Neural progenitor cell (in vitro differentiated cells): ENCODE results near the gene KRTAP6-1. TPM values are rescaled to one million over a fixed set of nuclear protein-coding genes. Genes with fewer than 3 reads are reported as not detected.

Experiments used
- DNase-seq: peaks from one replicate; pipeline ENCODE4 v3.0.0-alpha.2; 2016; ENCODE audit warnings: low spot score
- H2AFZ ChIP-seq: fragments of 200-600 bp; sonication (generic); replicated peaks from 2 replicates; pipeline ENCODE4 v1.6.1; 2016; ENCODE audit warnings: antibody characterized with exemption
- H3F3A ChIP-seq: fragments of 200-600 bp; sonication (generic); 2 replicates; pipeline ENCODE4 v1.6.1; 2016; ENCODE audit warnings: antibody characterized with exemption, low read depth
- H3K27ac ChIP-seq: fragments of 200-600 bp; sonication (generic); 2 replicates; pipeline ENCODE4 v1.5.1; 2016; ENCODE audit warnings: mild to moderate bottlenecking
- H3K27me3 ChIP-seq: fragments of 200-600 bp; sonication (generic); 2 replicates; pipeline ENCODE4 v1.6.1; 2016; ENCODE audit warnings: mild to moderate bottlenecking, moderate library complexity
- H3K36me3 ChIP-seq: fragments of 200-600 bp; sonication (generic); 2 replicates; pipeline ENCODE4 v1.5.1; 2016
- H3K4me1 ChIP-seq: fragments of 200-600 bp; sonication (generic); 2 replicates; pipeline ENCODE4 v1.6.1; 2016; ENCODE audit warnings: mixed run types
- H3K4me2 ChIP-seq: fragments of 200-600 bp; sonication (generic); 2 replicates; pipeline ENCODE4 v1.6.1; 2016
- H3K4me3 ChIP-seq: fragments of 200-600 bp; sonication (generic); 2 replicates; pipeline ENCODE4 v1.5.1; 2016
- H3K79me2 ChIP-seq: fragments of 200-600 bp; sonication (generic); 2 replicates; pipeline ENCODE4 v1.6.1; 2016; ENCODE audit warnings: low read depth
- H3K9ac ChIP-seq: fragments of 200-600 bp; sonication (generic); 2 replicates; pipeline ENCODE4 v1.6.1; 2016
- H3K9me3 ChIP-seq: fragments of 200-600 bp; sonication (generic); 2 replicates; pipeline ENCODE4 v1.5.1; 2016; ENCODE audit warnings: low read depth
- H4K20me1 ChIP-seq: fragments of 200-600 bp; sonication (generic); 2 replicates; pipeline ENCODE4 v1.6.1; 2016; ENCODE audit warnings: low read depth
- H3K27ac Mint-ChIP-seq: 3 replicates; pipeline ENCODE4 v1.8.0; 2021; ENCODE audit warnings: mixed read lengths
- H3K27me3 Mint-ChIP-seq: 2 replicates; pipeline ENCODE4 v1.8.0; 2022; ENCODE audit warnings: low read depth, mild to moderate bottlenecking, inconsistent platforms, moderate library complexity, mixed read lengths; ENCODE audit not compliant: insufficient read depth
- H3K36me3 Mint-ChIP-seq: 3 replicates; pipeline ENCODE4 v1.8.0; 2021; ENCODE audit warnings: mixed read lengths
- H3K4me1 Mint-ChIP-seq: 3 replicates; pipeline ENCODE4 v1.8.0; 2021; ENCODE audit warnings: mixed read lengths
- H3K4me3 Mint-ChIP-seq: 3 replicates; pipeline ENCODE4 v1.8.0; 2021; ENCODE audit warnings: mild to moderate bottlenecking, moderate library complexity, mixed read lengths
- H3K9me3 Mint-ChIP-seq: 3 replicates; pipeline ENCODE4 v1.8.0; 2020; ENCODE audit warnings: mixed read lengths
- CTCF ChIP-seq: fragments of 200-600 bp; sonication (generic); IDR thresholded peaks from 2 replicates; pipeline ENCODE4 v1.5.1; 2017; ENCODE audit warnings: antibody characterized with exemption, mild to moderate bottlenecking
- EZH2 ChIP-seq: fragments of 200-600 bp; sonication (generic); IDR thresholded peaks from 2 replicates; pipeline ENCODE4 v1.6.1; 2017; ENCODE audit warnings: antibody characterized with exemption, mild to moderate bottlenecking, moderate library complexity
- EZH2phosphoT487 ChIP-seq: fragments of 200-600 bp; sonication (generic); IDR thresholded peaks from 2 replicates; pipeline ENCODE4 v1.6.1; 2017; ENCODE audit warnings: antibody characterized with exemption
- total RNA-seq: library from RNA; depleted of rRNA; stranded (reverse); fragments of >200 nt; gene quantifications from 2 replicates; pipeline ENCODE4 v1.2.3, GENCODE V29; 2015; ENCODE audit warnings: low replicate concordance

Gene KRTAP6-1
- total RNA-seq, 1 donor from 2014 or later = not detected

GRCh38 chr21:30620080-30620479 is 6.3 kb upstream of the KRTAP6-1 start:
- Histone ChIP-seq H3K9ac (no peak overlapping the region), H3K4me2 (no peak overlapping the region), H3K36me3 (no peaks in the 10 kb centered on the region), H3K79me2 (no peaks in the 10 kb centered on the region), H2AFZ (no peak overlapping the region), H3K27me3 (no peaks in the 10 kb centered on the region), H3K4me3 (no peak overlapping the region), H3K27ac (no peak overlapping the region), H3K9me3 (peaks cover 15% of the 10 kb centered on the region), H3F3A (no peaks in the 10 kb centered on the region), H4K20me1 (no peaks in the 10 kb centered on the region), H3K4me1 (no peaks in the 10 kb centered on the region)
- Mint-ChIP-seq H3K4me3 (no peak overlapping the region), H3K27me3 (peaks cover 2% of the 10 kb centered on the region), H3K27ac (no peak overlapping the region), H3K36me3 (no peaks in the 10 kb centered on the region), H3K4me1 (no peaks in the 10 kb centered on the region), H3K9me3 (peaks cover 3% of the 10 kb centered on the region)
- DNase-seq = no peak
- TF ChIP-seq CTCF (no peak), EZH2phosphoT487 (no peak), EZH2 (no peak)

GRCh38 chr21:30616125-30616524 is 2.4 kb upstream of the KRTAP6-1 start, which contains the start of gene KRTAP20-1:
Gene KRTAP20-1, plus strand, starts transcription at chr21:30616425. Its CDS starts 30 bp downstream, at chr21:30616455.
- DNase-seq = no peak
- H3K4me3 Mint-ChIP-seq = no peak within 1 kb of the TSS
- Histone ChIP-seq H3K27ac (no peak within 1 kb of the TSS), H3K79me2 (no peaks in the 10 kb centered on the region), H2AFZ (no peak within 1 kb of the TSS), H3K4me3 (no peak within 1 kb of the TSS), H3F3A (no peaks in the 10 kb centered on the region), H3K27me3 (no peaks in the 10 kb centered on the region), H3K36me3 (no peaks in the 10 kb centered on the region), H3K4me2 (no peak within 1 kb of the TSS), H3K9ac (no peak within 1 kb of the TSS), H3K9me3 (peaks cover 32% of the 10 kb centered on the region), H4K20me1 (no peaks in the 10 kb centered on the region), H3K4me1 (no peaks in the 10 kb centered on the region)
- H3K27ac Mint-ChIP-seq = no peak within 1 kb of the TSS
- H3K4me1 Mint-ChIP-seq = no peaks in the 10 kb centered on the region
- H3K27me3 Mint-ChIP-seq = no peaks in the 10 kb centered on the region
- no peaks in the 10 kb centered on the region for H3K9me3 Mint-ChIP-seq
- no peaks in the 10 kb centered on the region for H3K36me3 Mint-ChIP-seq
- TF ChIP-seq CTCF = no peak
- TF ChIP-seq EZH2phosphoT487 = no peak
- no peak for TF ChIP-seq EZH2

GRCh38 chr21:30615199-30615598 is 1.5 kb upstream of the KRTAP6-1 start:
- H3K36me3 Mint-ChIP-seq = no peaks in the 10 kb centered on the region
- H3K4me3 Mint-ChIP-seq = no peak overlapping the region
- no peaks in the 10 kb centered on the region for H3F3A ChIP-seq
- H3K9me3 Mint-ChIP-seq = no peaks in the 10 kb centered on the region
- no peaks in the 10 kb centered on the region for H3K79me2 ChIP-seq
- H3K36me3 ChIP-seq = no peaks in the 10 kb centered on the region
- no peak overlapping the region for H2AFZ ChIP-seq
- H3K27me3 Mint-ChIP-seq = peaks cover 3% of the 10 kb centered on the region
- H4K20me1 ChIP-seq = no peaks in the 10 kb centered on the region
- no peak overlapping the region for H3K27ac ChIP-seq
- H3K9ac ChIP-seq = no peak overlapping the region
- no peak overlapping the region for H3K4me2 ChIP-seq
- no peaks in the 10 kb centered on the region for H3K27me3 ChIP-seq
- H3K4me1 ChIP-seq = no peaks in the 10 kb centered on the region
- peaks cover 30% of the 10 kb centered on the region for H3K9me3 ChIP-seq
- H3K4me1 Mint-ChIP-seq = no peaks in the 10 kb centered on the region
- TF ChIP-seq CTCF (no peak), EZH2phosphoT487 (no peak), EZH2 (no peak)
- no peak overlapping the region for H3K4me3 ChIP-seq
- no peak for DNase-seq
- no peak overlapping the region for H3K27ac Mint-ChIP-seq
